HL-60 (cell line): ENCODE results near the gene LMF1.
"Not testable (repeated sequence)": the region's sequence is repeated elsewhere in the genome, so short reads cannot be mapped to it uniquely, and the experiment has no call there.

Experiments used
- DNase-seq, 2 experiments: peaks; one replicate each; pipeline ENCODE4 v3.0.0-alpha.2; 2010 to 2020; ENCODE audit warnings: low read depth in 1 of 2, low spot score in 1 of 2
- H3K27ac ChIP-seq: fragments of 250-450 bp; sonication (Bioruptor Pico); replicated peaks from 2 replicates; pipeline ENCODE4 v1.5.1; 2020; ENCODE audit warnings: mild to moderate bottlenecking, moderate library complexity
- H3K27me3 ChIP-seq: fragments of 250-450 bp; sonication (Bioruptor Pico); 2 replicates; pipeline ENCODE4 v1.5.1; 2021; ENCODE audit warnings: mild to moderate bottlenecking, moderate library complexity; ENCODE audit not compliant: insufficient read depth, poor library complexity, severe bottlenecking
- H3K4me3 ChIP-seq: replicated peaks from 2 replicates; pipeline ENCODE4 v1.5.1; 2011; ENCODE audit warnings: mild to moderate bottlenecking, control low read depth, low read length; ENCODE audit not compliant: insufficient read depth
- CTCF ChIP-seq: IDR thresholded peaks from one replicate; pipeline ENCODE4 v1.5.1; 2011; ENCODE audit warnings: low read length, control low read depth, inconsistent platforms; ENCODE audit not compliant: insufficient read depth
- GABPA ChIP-seq: IDR thresholded peaks from 2 replicates; pipeline ENCODE4 v1.6.1; 2012; ENCODE audit warnings: low read depth
- POLR2AphosphoS5 ChIP-seq: IDR thresholded peaks from 2 replicates; pipeline ENCODE4 v1.6.1; 2012; ENCODE audit warnings: low read depth
- SPI1 ChIP-seq: IDR thresholded peaks from 2 replicates; pipeline ENCODE4 v1.6.1; 2012; ENCODE audit warnings: low read depth, mild to moderate bottlenecking, borderline replicate concordance
- TF ChIP-seq, protein P1 (sequence below): IDR thresholded peaks from 2 replicates; pipeline ENCODE4 v1.6.1; 2012; ENCODE audit warnings: low read depth; ENCODE audit not compliant: insufficient replicate concordance

Gene LMF1

DNA sequence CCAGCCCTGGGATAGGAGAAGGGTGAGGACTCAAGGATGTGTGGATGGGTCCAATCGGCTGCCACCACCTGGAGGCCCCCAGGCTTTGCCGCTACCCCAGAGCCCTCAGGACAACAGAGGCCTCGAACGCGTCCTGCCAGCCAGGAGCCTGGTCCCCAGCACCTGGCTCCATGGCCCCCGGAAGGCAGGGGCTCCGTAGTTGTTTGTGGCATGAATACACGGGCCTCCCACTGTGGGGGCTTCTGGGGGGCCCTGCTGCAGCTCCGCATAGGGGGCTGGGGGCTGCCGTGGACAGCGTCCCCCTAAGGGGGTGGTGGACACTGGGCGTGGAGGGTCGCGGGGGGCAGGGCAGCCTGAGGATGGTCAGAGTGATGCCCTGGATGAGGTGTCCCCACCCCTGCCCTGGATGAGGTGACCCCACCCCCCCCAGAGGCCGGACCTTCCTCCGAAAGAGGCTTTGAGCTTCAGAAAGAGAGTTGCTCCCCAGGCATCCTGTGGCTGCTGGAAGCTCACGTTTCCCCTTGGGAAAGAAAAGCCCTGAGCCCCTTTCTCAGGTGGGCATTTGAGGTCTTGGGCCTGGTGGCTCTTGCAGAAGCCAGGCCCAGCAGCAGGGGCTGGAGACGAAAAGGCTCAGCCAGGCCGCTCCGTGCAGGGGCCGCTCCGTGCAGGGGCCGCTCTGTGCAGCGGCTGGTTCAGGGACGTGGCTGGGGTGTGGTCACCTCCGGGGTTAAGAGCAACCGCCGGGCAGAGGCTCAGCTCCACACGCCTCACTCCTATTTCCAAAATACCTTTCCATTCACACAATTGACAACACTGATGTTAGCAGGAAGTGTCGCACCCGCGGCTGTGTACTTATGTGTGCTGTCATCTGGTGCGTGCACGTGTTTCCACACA is 130.0 kb downstream of the LMF1 start:
- no peak for DNase-seq
- no peak overlapping the region for H3K27ac ChIP-seq
- no peak for TF ChIP-seq SPI1
- H3K4me3 ChIP-seq = no peak overlapping the region
- H3K27me3 ChIP-seq = no peaks in the 10 kb centered on the region

DNA sequence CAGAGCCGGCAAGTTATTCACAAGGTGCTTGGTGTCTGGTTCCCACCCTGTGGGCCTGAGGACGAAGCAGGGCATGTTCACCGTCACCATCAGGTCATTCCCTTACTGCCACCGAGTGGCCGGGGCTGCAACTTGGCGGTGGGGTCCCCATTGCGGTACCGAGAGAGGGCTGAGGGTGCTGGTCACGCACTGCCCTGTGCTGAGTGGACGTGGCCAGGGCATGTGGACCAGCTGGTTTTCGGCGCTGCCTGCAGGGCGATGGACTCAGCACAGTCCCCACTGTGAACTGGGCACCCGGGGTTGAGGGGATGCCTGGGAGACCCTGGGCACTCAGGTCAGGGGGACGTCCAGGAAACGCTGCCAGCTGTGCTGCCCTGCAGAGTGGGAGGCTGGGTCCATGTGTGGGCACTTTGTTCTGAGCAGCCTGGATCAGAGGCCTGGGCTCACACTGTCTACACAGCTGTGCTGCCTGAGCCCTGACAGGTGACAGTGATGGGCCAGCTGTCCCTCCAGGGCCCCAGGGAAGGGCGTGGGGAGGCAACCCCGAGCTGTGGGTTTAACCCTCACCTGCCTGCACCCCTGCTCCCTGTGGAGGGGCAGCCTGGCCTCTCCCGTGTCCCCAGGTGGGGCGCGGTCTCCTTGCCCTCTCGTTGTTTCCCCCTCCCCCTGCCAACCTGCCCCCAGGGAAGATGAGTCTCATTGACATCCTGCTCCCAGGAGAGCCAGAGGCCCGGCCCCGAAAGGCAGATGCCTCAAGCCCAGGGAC is 131.0 kb downstream of the LMF1 start:
- Histone ChIP-seq H3K27ac (no peak overlapping the region), H3K27me3 (no peaks in the 10 kb centered on the region), H3K4me3 (no peak overlapping the region)
- no peak for DNase-seq
- TF ChIP-seq CTCF (no peak), POLR2AphosphoS5 (no peak), SPI1 (no peak)

- Histone ChIP-seq H3K27ac (no peak overlapping the region), H3K27me3 (no peaks in the 10 kb centered on the region), H3K4me3 (no peak overlapping the region)
- no peak for DNase-seq
- no peak for TF ChIP-seq CTCF
Measured at GRCh38 chr16:838741-839140, 132.0 kb downstream of the LMF1 start.

- not testable (repeated sequence) for H3K27ac ChIP-seq
Measured at GRCh38 chr16:836822-837221, 134.0 kb downstream of the LMF1 start.

GRCh38 chr16:836221-836620 is 134.6 kb downstream of the LMF1 start:
- H3K4me3 ChIP-seq = no peak overlapping the region
- H3K27me3 ChIP-seq = peaks cover 5% of the 10 kb centered on the region
- no peak for DNase-seq
- TF ChIP-seq SPI1 (no peak), CTCF (no peak), POLR2AphosphoS5 (no peak), GABPA (no peak)
- TF ChIP-seq, protein P1, sequence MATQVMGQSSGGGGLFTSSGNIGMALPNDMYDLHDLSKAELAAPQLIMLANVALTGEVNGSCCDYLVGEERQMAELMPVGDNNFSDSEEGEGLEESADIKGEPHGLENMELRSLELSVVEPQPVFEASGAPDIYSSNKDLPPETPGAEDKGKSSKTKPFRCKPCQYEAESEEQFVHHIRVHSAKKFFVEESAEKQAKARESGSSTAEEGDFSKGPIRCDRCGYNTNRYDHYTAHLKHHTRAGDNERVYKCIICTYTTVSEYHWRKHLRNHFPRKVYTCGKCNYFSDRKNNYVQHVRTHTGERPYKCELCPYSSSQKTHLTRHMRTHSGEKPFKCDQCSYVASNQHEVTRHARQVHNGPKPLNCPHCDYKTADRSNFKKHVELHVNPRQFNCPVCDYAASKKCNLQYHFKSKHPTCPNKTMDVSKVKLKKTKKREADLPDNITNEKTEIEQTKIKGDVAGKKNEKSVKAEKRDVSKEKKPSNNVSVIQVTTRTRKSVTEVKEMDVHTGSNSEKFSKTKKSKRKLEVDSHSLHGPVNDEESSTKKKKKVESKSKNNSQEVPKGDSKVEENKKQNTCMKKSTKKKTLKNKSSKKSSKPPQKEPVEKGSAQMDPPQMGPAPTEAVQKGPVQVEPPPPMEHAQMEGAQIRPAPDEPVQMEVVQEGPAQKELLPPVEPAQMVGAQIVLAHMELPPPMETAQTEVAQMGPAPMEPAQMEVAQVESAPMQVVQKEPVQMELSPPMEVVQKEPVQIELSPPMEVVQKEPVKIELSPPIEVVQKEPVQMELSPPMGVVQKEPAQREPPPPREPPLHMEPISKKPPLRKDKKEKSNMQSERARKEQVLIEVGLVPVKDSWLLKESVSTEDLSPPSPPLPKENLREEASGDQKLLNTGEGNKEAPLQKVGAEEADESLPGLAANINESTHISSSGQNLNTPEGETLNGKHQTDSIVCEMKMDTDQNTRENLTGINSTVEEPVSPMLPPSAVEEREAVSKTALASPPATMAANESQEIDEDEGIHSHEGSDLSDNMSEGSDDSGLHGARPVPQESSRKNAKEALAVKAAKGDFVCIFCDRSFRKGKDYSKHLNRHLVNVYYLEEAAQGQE = no peak
- no peak overlapping the region for H3K27ac ChIP-seq

More at GRCh38 chr16:836822-837221, 134.0 kb downstream of the LMF1 start:
- H3K27me3 ChIP-seq, DNase-seq, H3K4me3 ChIP-seq: not testable (repeated sequence)
